T-helper 1 cell treated with Interleukin-12 subunit alpha and Interleukin-12 subunit beta and Interleukin-4 antibody, amounts not matched to agents 30 μg/mL and 1 μg/mL, for 36 hours (primary cell): ENCODE results near the gene PLA2G1B.
"Not testable (repeated sequence)": the region's sequence is repeated elsewhere in the genome, so short reads cannot be mapped to it uniquely, and the experiment has no call there.

Experiments used
- H3K27ac Mint-ChIP-seq: one replicate; pipeline ENCODE4 v1.8.0; 2021; ENCODE audit warnings: mild to moderate bottlenecking, mixed read lengths
- H3K27me3 Mint-ChIP-seq: one replicate; pipeline ENCODE4 v1.8.0; 2021; ENCODE audit warnings: low read depth, mixed read lengths
- H3K36me3 Mint-ChIP-seq: one replicate; pipeline ENCODE4 v1.8.0; 2021; ENCODE audit warnings: low read depth, mixed read lengths
- H3K4me1 Mint-ChIP-seq: one replicate; pipeline ENCODE4 v1.8.0; 2021; ENCODE audit warnings: low read depth, mixed read lengths
- H3K4me3 Mint-ChIP-seq: one replicate; pipeline ENCODE4 v1.8.0; 2021; ENCODE audit warnings: mild to moderate bottlenecking, moderate library complexity, mixed read lengths
- H3K9me3 Mint-ChIP-seq: one replicate; pipeline ENCODE4 v1.8.0; 2021; ENCODE audit warnings: mixed read lengths

The PLA2G1B gene

GRCh38 chr12:120347766-120348165 lies 20.2 kb upstream of the PLA2G1B start:
- H3K4me1 Mint-ChIP-seq = no peaks in the 10 kb centered on the region
- H3K9me3 Mint-ChIP-seq = no peaks in the 10 kb centered on the region
- no peak overlapping the region for H3K27ac Mint-ChIP-seq
- no peaks in the 10 kb centered on the region for H3K27me3 Mint-ChIP-seq
- no peaks in the 10 kb centered on the region for H3K36me3 Mint-ChIP-seq
- no peak overlapping the region for H3K4me3 Mint-ChIP-seq

- Mint-ChIP-seq H3K9me3 (no peaks in the 10 kb centered on the region), H3K4me1 (no peaks in the 10 kb centered on the region), H3K4me3 (no peak overlapping the region), H3K27ac (no peak overlapping the region), H3K36me3 (no peaks in the 10 kb centered on the region), H3K27me3 (no peaks in the 10 kb centered on the region)
Observed at GRCh38 chr12:120346681-120347080, 19.1 kb upstream of the PLA2G1B start.

- no peaks in the 10 kb centered on the region for H3K9me3 Mint-ChIP-seq
- H3K4me3 Mint-ChIP-seq = no peak overlapping the region
- H3K36me3 Mint-ChIP-seq = no peaks in the 10 kb centered on the region
- H3K27ac Mint-ChIP-seq = no peak overlapping the region
- H3K27me3 Mint-ChIP-seq = no peaks in the 10 kb centered on the region
- H3K4me1 Mint-ChIP-seq = no peaks in the 10 kb centered on the region
Observed at GRCh38 chr12:120346031-120346430, 18.5 kb upstream of the PLA2G1B start.

- H3K36me3 Mint-ChIP-seq = no peaks in the 10 kb centered on the region
- H3K9me3 Mint-ChIP-seq = peaks cover 1% of the 10 kb centered on the region
- no peak overlapping the region for H3K4me3 Mint-ChIP-seq
- peaks cover 3% of the 10 kb centered on the region for H3K27me3 Mint-ChIP-seq
- no peaks in the 10 kb centered on the region for H3K4me1 Mint-ChIP-seq
- H3K27ac Mint-ChIP-seq = no peak overlapping the region
Observed at GRCh38 chr12:120343692-120344091, 16.1 kb upstream of the PLA2G1B start.

GRCh38 chr12:120343039-120343537 lies 15.5 kb upstream of the PLA2G1B start:
- Mint-ChIP-seq H3K36me3 (no peaks in the 10 kb centered on the region), H3K27me3 (peaks cover 4% of the 10 kb centered on the region), H3K4me1 (no peaks in the 10 kb centered on the region), H3K9me3 (peaks cover 5% of the 10 kb centered on the region), H3K4me3 (no peak overlapping the region), H3K27ac (no peak overlapping the region)

GRCh38 chr12:120342175-120343038 lies 14.8 kb upstream of the PLA2G1B start:
- Mint-ChIP-seq H3K4me3 (no peak overlapping the region), H3K36me3 (peaks cover 5% of the 10 kb centered on the region), H3K27ac (no peak overlapping the region), H3K9me3 (peaks cover 12% of the 10 kb centered on the region), H3K27me3 (peaks cover 10% of the 10 kb centered on the region), H3K4me1 (no peaks in the 10 kb centered on the region)

GRCh38 chr12:120339256-120339655 lies 11.7 kb upstream of the PLA2G1B start:
- Mint-ChIP-seq H3K27me3 (peaks cover 10% of the 10 kb centered on the region), H3K4me3 (no peak overlapping the region), H3K9me3 (peaks cover 25% of the 10 kb centered on the region), H3K36me3 (peaks cover 12% of the 10 kb centered on the region), H3K4me1 (peaks cover 3% of the 10 kb centered on the region), H3K27ac (no peak overlapping the region)

- Mint-ChIP-seq H3K36me3 (peaks cover 12% of the 10 kb centered on the region), H3K4me1 (peaks cover 3% of the 10 kb centered on the region), H3K9me3 (peaks cover 25% of the 10 kb centered on the region), H3K4me3 (no peak overlapping the region), H3K27me3 (peaks cover 10% of the 10 kb centered on the region), H3K27ac (no peak overlapping the region)
Observed at GRCh38 chr12:120337730-120338129, 10.2 kb upstream of the PLA2G1B start.

- H3K27ac Mint-ChIP-seq, H3K4me1 Mint-ChIP-seq, H3K4me3 Mint-ChIP-seq: not testable (repeated sequence)
- H3K9me3 Mint-ChIP-seq = peaks cover 25% of the 10 kb centered on the region
- H3K27me3 Mint-ChIP-seq = peaks cover 10% of the 10 kb centered on the region
- peaks cover 12% of the 10 kb centered on the region for H3K36me3 Mint-ChIP-seq
Observed at GRCh38 chr12:120336392-120336791, 8.8 kb upstream of the PLA2G1B start.

- H3K4me1 Mint-ChIP-seq, H3K27ac Mint-ChIP-seq, H3K4me3 Mint-ChIP-seq: not testable (repeated sequence)
- Mint-ChIP-seq H3K36me3 (peaks cover 12% of the 10 kb centered on the region), H3K27me3 (peaks cover 10% of the 10 kb centered on the region), H3K9me3 (peaks cover 25% of the 10 kb centered on the region)
Observed at GRCh38 chr12:120335447-120335846, 7.9 kb upstream of the PLA2G1B start.

GRCh38 chr12:120332523-120332922 lies 4.9 kb upstream of the PLA2G1B start:
- Mint-ChIP-seq H3K4me3 (no peak overlapping the region), H3K9me3 (peaks cover 14% of the 10 kb centered on the region), H3K27me3 (peaks cover under 1% of the 10 kb centered on the region), H3K36me3 (peaks cover 8% of the 10 kb centered on the region), H3K4me1 (peaks cover 3% of the 10 kb centered on the region), H3K27ac (no peak overlapping the region)

GRCh38 chr12:120332041-120332440 lies 4.5 kb upstream of the PLA2G1B start:
- Mint-ChIP-seq H3K27me3 (no peaks in the 10 kb centered on the region), H3K4me1 (peaks cover 3% of the 10 kb centered on the region), H3K4me3 (no peak overlapping the region), H3K9me3 (peaks cover 11% of the 10 kb centered on the region), H3K27ac (no peak overlapping the region), H3K36me3 (peaks cover 6% of the 10 kb centered on the region)

- Mint-ChIP-seq H3K4me1 (peaks cover 3% of the 10 kb centered on the region), H3K27ac (no peak overlapping the region), H3K4me3 (no peak overlapping the region), H3K27me3 (no peaks in the 10 kb centered on the region), H3K36me3 (peaks cover 3% of the 10 kb centered on the region), H3K9me3 (peaks cover 7% of the 10 kb centered on the region)
Observed at GRCh38 chr12:120331390-120331789, 3.8 kb upstream of the PLA2G1B start.

GRCh38 chr12:120328228-120328627 lies 649 bp upstream of the PLA2G1B start:
- no peak overlapping the region for H3K27ac Mint-ChIP-seq
- H3K4me1 Mint-ChIP-seq = peaks cover 7% of the 10 kb centered on the region
- no peaks in the 10 kb centered on the region for H3K36me3 Mint-ChIP-seq
- H3K27me3 Mint-ChIP-seq = peaks cover 17% of the 10 kb centered on the region
- H3K4me3 Mint-ChIP-seq = no peak overlapping the region
- H3K9me3 Mint-ChIP-seq = no peaks in the 10 kb centered on the region

- no peak overlapping the region for H3K27ac Mint-ChIP-seq
- peaks cover 7% of the 10 kb centered on the region for H3K4me1 Mint-ChIP-seq
- no peaks in the 10 kb centered on the region for H3K36me3 Mint-ChIP-seq
- H3K4me3 Mint-ChIP-seq = no peak overlapping the region
- H3K27me3 Mint-ChIP-seq = peaks cover 17% of the 10 kb centered on the region
- no peaks in the 10 kb centered on the region for H3K9me3 Mint-ChIP-seq
Observed at GRCh38 chr12:120324841-120325417, 2.6 kb downstream of the PLA2G1B start.
